ENCODE data around the gene NATD1. TPM values are rescaled to one million over a fixed set of nuclear protein-coding genes. Genes with fewer than 3 reads are reported as not detected.

NATD1 gene, protein sequence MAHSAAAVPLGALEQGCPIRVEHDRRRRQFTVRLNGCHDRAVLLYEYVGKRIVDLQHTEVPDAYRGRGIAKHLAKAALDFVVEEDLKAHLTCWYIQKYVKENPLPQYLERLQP
- polyA plus RNA-seq: 0.45 TPM

DNA sequence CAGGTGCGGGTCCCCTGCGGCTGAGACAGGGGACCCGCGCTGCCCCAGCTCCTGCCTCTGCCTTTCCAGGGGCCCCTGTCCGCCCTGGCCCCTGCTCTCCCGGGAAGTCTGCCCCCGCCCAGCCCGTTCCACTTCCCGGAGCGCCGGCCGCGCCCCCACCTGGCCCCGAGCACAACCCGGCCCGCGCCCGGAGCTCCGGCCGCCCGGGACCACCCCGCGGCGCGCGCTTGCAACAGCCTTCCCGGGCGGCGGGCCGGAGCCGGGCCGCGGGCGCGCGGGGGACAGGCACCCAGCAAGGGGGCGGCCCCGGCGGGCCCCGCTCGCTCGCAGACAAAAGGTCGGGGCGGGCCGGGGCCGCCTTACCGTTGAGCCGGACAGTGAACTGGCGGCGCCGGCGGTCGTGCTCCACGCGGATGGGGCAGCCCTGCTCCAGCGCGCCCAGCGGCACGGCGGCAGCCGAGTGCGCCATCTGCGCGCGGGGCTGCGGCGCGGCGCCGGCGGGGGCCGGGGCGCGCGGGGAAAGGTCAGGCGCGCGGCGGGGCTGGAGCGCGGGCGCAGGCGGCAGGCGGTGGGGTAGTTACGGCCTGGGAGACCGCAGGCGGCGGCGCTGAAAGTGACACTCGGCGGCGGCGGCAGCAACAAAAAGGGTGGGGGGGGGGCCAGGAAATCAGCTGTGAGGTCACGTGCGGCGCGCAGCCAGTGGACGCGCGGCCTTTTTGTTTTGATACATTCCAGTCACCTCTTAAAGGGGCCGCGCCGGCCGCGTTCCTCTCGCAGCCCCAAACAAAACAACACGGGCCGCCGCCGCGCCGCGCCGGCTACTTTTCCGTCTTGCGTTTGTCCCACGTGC, at the start of gene NATD1:
NATD1 (minus strand) TSS at position 615 of the 850 bp plus-strand sequence; CDS start at position 469, 146 bp downstream.
- Mint-ChIP-seq H3K27ac (peak within 1 kb of the TSS; percentile 92 to 93 (median 93)), H3K36me3 (no peaks in the 10 kb centered on the region), H3K4me3 (peak within 1 kb of the TSS; percentile 87 to 96 (median 95)), H3K27me3 (peaks cover 3% of the 10 kb centered on the region), H3K4me1 (peaks cover 6 to 21% (median 10%) of the 10 kb centered on the region in 3 donors), H3K9me3 (no peaks in the 10 kb centered on the region)

DNA sequence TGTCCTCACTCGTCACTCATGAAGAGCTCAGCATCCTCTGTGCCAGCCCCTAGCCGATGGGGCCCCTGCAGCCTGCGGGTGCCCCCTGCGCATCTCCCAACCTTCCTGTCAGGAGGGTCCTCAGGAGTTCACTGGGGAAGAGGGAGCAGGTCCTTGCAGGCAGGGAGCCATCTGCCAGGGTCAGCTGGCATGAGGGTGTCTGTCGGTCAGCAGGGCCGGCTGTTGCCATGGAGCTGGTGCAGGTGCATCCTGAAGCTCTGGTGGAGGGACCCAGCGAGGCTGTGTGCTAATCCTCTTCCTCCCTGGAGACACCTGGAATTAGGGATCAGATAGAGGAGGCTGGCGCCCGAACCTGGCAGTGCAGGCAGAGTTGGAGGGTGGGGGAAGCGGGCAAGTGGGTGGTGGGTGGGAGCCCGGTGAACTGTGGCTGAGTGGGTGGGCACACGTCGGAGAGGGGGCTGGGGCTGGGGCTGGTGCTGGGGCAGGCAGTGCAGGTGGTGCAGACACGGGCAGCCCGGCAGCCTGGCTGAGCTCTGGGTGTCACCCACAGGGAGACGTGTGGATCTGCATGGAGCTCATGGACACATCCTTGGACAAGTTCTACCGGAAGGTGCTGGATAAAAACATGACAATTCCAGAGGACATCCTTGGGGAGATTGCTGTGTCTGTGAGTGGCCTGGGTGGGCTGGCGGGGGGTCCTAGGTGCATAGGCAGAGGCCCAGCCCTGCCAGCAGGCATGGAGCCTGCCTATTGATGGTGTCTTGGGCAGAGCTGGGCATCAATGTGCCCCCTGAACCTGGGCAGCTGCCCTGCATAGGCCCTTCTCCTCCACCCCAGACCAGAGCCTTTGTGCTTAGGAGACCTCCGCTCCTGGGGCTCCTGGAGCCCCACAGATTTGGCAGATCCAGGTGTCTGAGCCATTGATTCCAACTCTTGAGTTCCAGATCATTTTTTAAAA, 48.7 kb upstream of the NATD1 start:
- Mint-ChIP-seq H3K36me3 (peaks cover 4% of the 10 kb centered on the region), H3K27ac (peak overlapping the region in 1 of 3 donors; percentile 80), H3K4me1 (no peaks in the 10 kb centered on the region), H3K27me3 (no peaks in the 10 kb centered on the region), H3K9me3 (peaks cover 0 to 2% (median 0%) of the 10 kb centered on the region in 3 donors), H3K4me3 (no peak overlapping the region)

DNA sequence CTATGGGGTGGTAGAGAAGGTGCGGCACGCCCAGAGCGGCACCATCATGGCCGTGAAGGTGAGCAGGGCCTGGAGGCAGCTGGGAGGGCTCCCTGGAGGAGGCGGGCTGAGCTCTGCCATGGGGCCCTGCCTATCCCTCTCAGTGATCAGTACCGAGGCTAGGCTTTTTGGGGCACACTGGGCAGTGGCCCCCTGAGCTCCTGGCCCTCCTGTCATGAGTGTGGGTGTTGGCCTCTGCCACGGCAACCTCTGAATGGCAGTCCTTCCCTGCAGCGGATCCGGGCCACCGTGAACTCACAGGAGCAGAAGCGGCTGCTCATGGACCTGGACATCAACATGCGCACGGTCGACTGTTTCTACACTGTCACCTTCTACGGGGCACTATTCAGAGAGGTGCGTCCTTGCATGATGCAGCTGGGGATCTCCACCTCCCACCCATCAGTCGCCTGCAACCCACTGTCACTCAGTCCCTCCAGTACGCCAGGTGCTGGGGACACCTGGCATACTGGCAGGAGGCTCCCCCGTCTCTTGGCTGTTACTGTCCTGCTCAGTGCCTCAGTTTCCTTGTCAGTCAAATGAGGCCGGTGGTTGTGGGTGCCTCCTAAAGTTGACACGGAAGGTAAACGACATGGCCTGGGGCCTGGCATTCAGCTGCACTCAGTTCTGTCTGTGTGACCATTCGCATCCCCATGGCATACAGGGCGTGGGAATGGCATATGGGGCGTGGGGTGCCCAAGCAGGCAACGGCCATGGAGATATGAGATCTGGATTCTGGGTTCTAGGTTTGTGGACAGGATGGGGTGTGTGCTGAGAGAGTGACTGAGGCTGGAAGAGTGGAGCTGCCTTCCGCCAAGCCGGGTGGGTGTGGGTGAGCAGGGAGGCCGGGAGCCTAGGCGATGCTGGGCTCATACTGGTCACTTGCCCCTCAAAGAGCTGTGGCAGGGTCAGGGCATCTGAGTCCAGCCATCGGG, 47.7 kb upstream of the NATD1 start:
- no peaks in the 10 kb centered on the region for H3K4me1 Mint-ChIP-seq
- H3K36me3 Mint-ChIP-seq: peaks cover 4% of the 10 kb centered on the region
- peaks cover 0 to 2% (median 0%) of the 10 kb centered on the region in 3 donors for H3K9me3 Mint-ChIP-seq
- no peaks in the 10 kb centered on the region for H3K27me3 Mint-ChIP-seq
- peak overlapping the region in 1 of 3 donors; percentile 80 for H3K27ac Mint-ChIP-seq
- H3K4me3 Mint-ChIP-seq: no peak overlapping the region

DNA sequence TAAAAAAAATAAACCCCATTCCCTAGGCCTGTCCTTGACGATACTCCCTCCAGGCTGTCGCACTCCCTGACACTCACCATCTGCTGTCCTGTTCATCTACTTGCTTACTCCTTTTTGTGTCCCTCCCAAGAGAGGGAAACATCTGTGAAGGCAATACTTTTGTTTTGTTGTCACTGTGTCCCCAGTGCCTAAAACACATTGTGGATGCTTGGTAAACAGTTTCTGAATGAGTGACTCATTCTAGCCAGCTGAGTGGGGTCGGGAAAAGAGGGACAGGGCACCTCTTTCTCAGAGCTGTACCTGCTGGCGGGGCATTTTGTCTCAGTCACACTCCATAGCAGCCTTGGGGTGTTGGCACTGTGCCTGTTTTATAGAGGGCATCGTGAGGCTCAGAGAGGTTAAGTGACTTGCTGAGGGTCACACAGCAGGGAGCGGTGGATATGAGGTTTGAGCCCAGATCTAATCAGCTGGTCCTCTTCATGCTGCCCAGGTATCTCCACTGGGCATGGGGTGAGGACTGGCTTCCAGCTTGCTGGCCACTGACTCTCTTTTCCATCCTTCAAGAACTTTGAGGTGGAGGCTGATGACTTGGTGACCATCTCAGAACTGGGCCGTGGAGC, 46.9 kb upstream of the NATD1 start:
- H3K27ac Mint-ChIP-seq: no peak overlapping the region

DNA sequence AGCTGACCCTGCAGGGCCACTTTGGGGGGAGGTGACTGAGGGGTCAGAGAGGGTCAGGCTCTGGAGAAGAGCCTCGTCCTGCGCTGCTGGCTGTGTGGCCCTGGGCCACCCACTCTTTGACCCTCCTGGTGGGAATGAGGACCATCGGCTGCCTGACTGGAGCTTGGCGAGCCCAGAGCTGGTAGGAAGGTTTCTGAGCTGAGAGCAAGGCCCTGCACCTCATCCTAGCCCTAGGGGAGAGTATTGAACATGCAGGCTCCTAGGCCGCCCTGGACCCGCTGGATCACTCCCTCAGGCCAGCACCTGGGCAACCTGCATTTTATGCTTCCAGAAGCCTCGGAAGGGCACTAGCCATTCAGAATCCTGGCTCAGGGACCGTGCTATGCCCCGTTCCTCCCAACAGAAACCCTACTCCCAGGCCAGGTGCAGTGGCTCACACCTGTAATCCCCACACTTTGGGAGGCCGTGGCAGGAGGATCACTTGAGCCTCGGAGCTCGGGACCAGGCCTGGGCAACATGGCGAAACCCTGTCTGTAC, 45.8 kb upstream of the NATD1 start:
- H3K36me3 Mint-ChIP-seq: peaks cover 4% of the 10 kb centered on the region
- H3K27ac Mint-ChIP-seq: no peak overlapping the region
- H3K27me3 Mint-ChIP-seq: no peaks in the 10 kb centered on the region
- H3K4me3 Mint-ChIP-seq: no peak overlapping the region
- peaks cover 0 to 9% (median 2%) of the 10 kb centered on the region in 3 donors for H3K4me1 Mint-ChIP-seq
- H3K9me3 Mint-ChIP-seq: peaks cover 0 to 2% (median 0%) of the 10 kb centered on the region in 3 donors

More for the DNA sequence above, 46.9 kb upstream of the NATD1 start:
- Mint-ChIP-seq H3K4me3 (no peak overlapping the region), H3K27me3 (no peaks in the 10 kb centered on the region), H3K36me3 (peaks cover 4% of the 10 kb centered on the region), H3K4me1 (peaks cover 0 to under 1% (median 0%) of the 10 kb centered on the region in 3 donors), H3K9me3 (peaks cover 0 to 2% (median 0%) of the 10 kb centered on the region in 3 donors)

DNA sequence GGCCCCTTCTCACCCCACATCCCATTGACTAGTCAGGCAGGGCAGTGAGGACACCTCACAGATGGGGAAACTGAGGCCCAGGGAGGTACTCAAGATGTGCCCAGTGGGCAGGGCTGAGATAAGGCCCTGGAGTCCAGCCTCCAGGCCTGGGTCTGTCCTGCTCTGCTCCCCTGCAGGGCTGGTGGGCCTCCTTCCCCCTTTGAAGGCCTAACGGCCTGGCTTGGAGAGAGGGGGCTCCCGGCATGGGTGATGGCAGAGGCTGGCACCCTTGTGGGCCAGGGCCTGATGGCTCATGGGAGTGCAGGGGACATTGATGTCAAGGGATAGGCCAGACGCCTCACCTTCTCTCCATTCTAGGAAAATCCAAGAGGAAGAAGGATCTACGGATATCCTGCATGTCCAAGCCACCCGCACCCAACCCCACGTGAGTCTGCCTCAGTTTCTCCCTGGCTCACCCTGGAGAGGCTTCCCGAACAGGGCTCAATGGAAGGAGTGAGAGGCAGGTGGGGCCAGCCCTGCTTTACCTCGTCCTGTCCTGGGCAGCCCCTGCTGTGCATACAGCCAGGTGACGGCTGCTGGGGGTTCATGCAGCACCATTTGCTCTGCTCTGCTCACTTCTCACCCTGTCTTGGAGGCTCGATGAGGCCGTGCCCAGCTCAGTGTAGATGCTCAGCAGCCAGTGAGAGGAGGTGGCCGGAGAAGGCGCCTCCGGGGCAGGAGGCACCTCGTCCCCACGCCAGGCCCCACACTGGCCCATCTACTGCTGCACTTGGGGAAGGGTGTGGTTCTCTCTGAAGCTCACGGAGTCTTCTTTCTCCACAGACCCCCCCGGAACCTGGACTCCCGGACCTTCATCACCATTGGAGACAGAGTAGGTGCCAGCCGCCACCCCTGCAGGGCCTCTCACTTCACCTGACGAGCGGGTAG, 45.1 kb upstream of the NATD1 start:
- Mint-ChIP-seq H3K4me1 (peaks cover 0 to 9% (median 2%) of the 10 kb centered on the region in 3 donors), H3K4me3 (no peak overlapping the region), H3K9me3 (peaks cover 0 to 2% (median 0%) of the 10 kb centered on the region in 3 donors), H3K27me3 (no peaks in the 10 kb centered on the region), H3K36me3 (peaks cover 4% of the 10 kb centered on the region), H3K27ac (no peak overlapping the region)

DNA sequence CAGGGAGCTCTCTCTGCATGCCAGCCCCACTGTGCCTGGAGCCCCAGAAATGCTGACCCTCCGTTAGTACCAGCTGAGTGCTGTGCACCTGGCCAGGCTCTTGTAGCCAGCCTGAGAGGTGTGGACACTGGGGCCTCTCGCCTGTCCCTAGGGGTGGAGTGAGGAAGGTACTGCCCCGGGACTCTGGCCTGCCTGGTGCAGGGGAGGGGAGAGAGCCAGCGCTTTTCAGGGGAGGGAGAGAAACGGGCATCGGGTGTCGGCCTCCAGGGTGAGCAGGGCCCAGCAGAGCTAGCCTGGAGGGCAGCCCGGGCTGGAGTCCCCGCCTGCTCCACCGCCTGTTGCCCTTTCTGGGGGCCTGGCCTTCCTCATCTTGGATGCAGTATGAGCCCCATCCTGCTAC, 44.4 kb upstream of the NATD1 start:
- Mint-ChIP-seq H3K27ac (no peak overlapping the region), H3K4me1 (peaks cover 0 to 14% (median 4%) of the 10 kb centered on the region in 3 donors)

DNA sequence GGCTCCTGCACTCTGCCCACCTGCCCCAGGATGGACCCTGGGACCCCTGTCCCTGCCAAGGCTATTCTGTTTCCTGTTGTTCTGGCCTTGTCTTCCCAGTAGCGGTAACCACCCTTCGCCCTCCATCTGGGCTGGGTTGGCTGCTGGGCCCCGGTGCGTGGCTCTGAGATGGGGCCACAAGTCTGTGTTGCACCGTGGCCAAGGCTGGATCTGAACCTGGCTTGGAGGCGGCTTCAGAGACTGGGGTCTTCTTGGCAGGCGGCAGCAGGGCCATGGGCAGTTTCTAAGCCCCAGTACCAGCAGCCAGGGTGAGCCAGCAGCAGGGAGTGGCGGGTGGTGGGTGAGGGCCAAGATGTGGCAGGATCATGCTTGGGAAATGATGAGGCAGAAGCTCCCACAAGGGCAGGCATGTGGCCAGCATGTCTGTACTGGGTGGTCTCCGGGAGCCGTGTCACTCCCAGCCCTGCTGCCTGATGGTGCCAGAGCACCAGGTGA, 43.9 kb upstream of the NATD1 start:
- Mint-ChIP-seq H3K27me3 (no peaks in the 10 kb centered on the region), H3K27ac (no peak overlapping the region), H3K36me3 (peaks cover 4% of the 10 kb centered on the region), H3K9me3 (peaks cover 0 to 1% (median 0%) of the 10 kb centered on the region in 3 donors), H3K4me1 (peaks cover 0 to 16% (median 4%) of the 10 kb centered on the region in 3 donors), H3K4me3 (no peak overlapping the region)

More for the DNA sequence above, 44.4 kb upstream of the NATD1 start:
- peaks cover 4% of the 10 kb centered on the region for H3K36me3 Mint-ChIP-seq
- no peak overlapping the region for H3K4me3 Mint-ChIP-seq
- H3K9me3 Mint-ChIP-seq: no peaks in the 10 kb centered on the region
- no peaks in the 10 kb centered on the region for H3K27me3 Mint-ChIP-seq

DNA sequence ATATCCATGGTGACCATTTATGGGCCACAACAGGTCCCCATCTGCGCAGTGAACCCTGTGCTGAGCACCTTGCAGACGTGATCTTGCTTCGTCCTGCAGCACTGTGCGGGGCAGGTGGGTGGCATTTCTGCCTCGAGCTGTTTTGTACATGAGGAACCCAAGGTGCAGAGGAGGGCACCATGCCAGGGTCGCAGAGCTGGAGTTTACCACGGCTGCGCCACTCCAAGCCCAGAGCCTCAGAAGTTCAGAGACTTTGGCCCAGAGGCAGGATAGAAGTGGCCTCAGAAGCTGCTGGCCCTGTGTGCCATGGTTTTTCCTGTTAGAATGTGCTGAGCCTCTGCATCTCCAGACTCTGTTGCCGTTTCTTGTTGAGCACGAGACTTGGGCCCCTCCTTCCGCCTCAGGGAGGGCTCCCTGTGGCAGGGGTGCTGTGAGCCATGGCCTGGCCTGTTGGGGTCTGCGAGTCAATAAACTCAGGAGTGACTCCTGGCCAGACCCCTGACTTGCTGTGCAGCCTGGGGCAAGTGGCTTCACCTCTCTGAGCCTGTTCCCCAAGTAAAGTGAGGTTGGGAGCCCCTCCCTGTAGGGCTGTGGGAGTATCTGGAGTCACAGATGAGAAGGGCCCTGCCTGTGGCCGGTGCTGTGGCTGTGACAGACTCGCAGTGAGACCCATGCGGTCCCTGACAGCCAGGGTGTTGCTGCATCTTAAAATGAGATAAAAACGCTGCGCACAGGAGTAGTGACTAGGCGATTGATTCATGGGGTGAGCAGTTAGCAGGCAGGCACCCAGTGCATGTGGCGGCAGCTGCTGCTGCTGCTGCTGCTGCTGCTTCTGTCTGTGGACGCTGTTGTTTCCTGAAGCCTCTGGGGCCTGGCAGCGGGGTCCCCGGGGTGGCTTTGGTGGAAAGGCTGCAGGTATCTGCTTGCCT, 43.2 kb upstream of the NATD1 start:
- no peaks in the 10 kb centered on the region for H3K27me3 Mint-ChIP-seq
- H3K36me3 Mint-ChIP-seq: peaks cover 4% of the 10 kb centered on the region
- peaks cover 0 to 1% (median 0%) of the 10 kb centered on the region in 3 donors for H3K9me3 Mint-ChIP-seq
- H3K4me3 Mint-ChIP-seq: no peak overlapping the region
- peaks cover 0 to 18% (median 7%) of the 10 kb centered on the region in 3 donors for H3K4me1 Mint-ChIP-seq
- no peak overlapping the region for H3K27ac Mint-ChIP-seq

DNA sequence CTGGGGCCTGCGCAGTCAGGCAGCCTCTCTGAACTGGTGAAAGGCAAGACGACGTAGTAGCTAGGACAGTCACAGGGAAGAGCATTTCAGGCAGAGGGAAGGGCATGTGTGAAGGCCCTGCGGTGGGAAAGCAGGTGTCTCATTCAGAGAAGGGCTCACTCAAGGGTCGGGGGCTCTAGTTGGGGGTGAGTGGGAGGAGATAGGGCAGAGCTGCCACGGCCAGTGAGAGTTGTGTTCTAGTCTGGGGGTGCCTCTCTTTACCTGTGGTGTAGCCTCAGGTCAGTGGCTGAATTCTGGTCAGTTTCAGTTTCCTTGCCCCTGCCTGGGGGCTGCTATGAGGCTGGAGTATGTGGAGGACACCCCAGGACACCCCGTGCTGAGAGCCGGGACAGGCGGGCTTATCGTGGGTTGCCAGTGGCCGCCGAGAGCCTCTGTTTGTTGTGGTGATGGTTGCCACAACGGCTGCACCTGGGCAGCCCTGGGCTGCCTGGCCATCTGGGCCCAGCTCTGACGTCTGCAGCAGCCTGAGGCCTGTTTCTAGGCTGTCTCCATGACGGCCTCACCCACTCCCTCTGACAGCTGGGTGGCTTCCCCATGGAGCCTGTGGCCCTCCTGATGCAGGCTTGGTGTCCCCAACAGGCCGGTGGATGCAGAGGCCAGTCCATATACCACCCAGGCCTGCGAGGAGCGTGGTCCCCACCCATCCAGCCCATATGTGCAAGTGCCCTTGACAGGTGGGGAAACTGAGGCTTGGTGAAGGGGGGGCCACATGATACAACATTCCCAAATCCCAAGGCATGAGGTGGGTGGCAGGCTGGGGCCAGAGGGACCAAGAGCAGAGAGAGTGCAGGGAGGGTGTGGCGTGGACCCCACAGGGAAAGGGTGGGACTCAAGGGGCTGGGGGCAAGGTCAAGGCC, 42.1 kb upstream of the NATD1 start:
- H3K36me3 Mint-ChIP-seq: peaks cover 4% of the 10 kb centered on the region
- H3K27ac Mint-ChIP-seq: peak overlapping the region in 2 of 3 donors; percentile 13 to 33
- H3K27me3 Mint-ChIP-seq: no peaks in the 10 kb centered on the region
- peaks cover 0 to 3% (median 0%) of the 10 kb centered on the region in 3 donors for H3K9me3 Mint-ChIP-seq
- peaks cover 0 to 22% (median 13%) of the 10 kb centered on the region in 3 donors for H3K4me1 Mint-ChIP-seq
- H3K4me3 Mint-ChIP-seq: no peak overlapping the region

Measured in IgD-negative memory B cell (primary cell).